ENCODE results near the gene TCERG1L.
"Not testable (repeated sequence)": the region's sequence is repeated elsewhere in the genome, so short reads cannot be mapped to it uniquely, and the experiment has no call there.

The TCERG1L gene

GRCh38 chr10:131180086-131180485, 131.4 kb downstream of the TCERG1L start:
- no peak for DNase-seq

- DNase-seq = no peak
Measured at GRCh38 chr10:131179361-131179760, 132.2 kb downstream of the TCERG1L start.

- DNase-seq = no peak
Measured at GRCh38 chr10:131178521-131179331, 132.8 kb downstream of the TCERG1L start.

- peak; percentile 45 for DNase-seq
Measured at GRCh38 chr10:131177431-131178327, 133.8 kb downstream of the TCERG1L start.

- DNase-seq = no peak
Measured at GRCh38 chr10:131176907-131177306, 134.6 kb downstream of the TCERG1L start.

- not testable (repeated sequence) for DNase-seq
Measured at GRCh38 chr10:131176324-131176723, 135.2 kb downstream of the TCERG1L start.

GRCh38 chr10:131175891-131176290, 135.6 kb downstream of the TCERG1L start:
- no peak for DNase-seq

- DNase-seq = no peak
Measured at GRCh38 chr10:131174651-131175540, 136.6 kb downstream of the TCERG1L start.

GRCh38 chr10:131174211-131174565, 137.3 kb downstream of the TCERG1L start:
- no peak for DNase-seq

GRCh38 chr10:131173484-131174210, 137.9 kb downstream of the TCERG1L start:
- DNase-seq = no peak

GRCh38 chr10:131172433-131172832, 139.1 kb downstream of the TCERG1L start:
- DNase-seq = no peak

- no peak for DNase-seq
Measured at GRCh38 chr10:131169146-131169545, 142.4 kb downstream of the TCERG1L start.

- DNase-seq = no peak
Measured at GRCh38 chr10:131168238-131168875, 143.2 kb downstream of the TCERG1L start.

- no peak for DNase-seq
Measured at GRCh38 chr10:131167036-131167860, 144.3 kb downstream of the TCERG1L start.

- DNase-seq = no peak
Measured at GRCh38 chr10:131166486-131166885, 145.0 kb downstream of the TCERG1L start.

- no peak for DNase-seq
Measured at GRCh38 chr10:131165092-131165491, 146.4 kb downstream of the TCERG1L start.

GRCh38 chr10:131162866-131163843, 148.4 kb downstream of the TCERG1L start:
- no peak for DNase-seq

GRCh38 chr10:131162211-131162610, 149.3 kb downstream of the TCERG1L start:
- DNase-seq = no peak

GRCh38 chr10:131161087-131161486, 150.4 kb downstream of the TCERG1L start:
- DNase-seq = no peak
